SK-N-MC (cell line): ENCODE measurements around the gene SRGN.

Experiments used
- EZH2 ChIP-seq: fragments of 200-600 bp; sonication (generic); IDR thresholded peaks from one replicate; pipeline ENCODE4 v1.6.1; 2017; ENCODE audit warnings: antibody characterized with exemption
- FOXP2 ChIP-seq: optimal IDR thresholded peaks from 2 replicates; pipeline ENCODE3; 2011; ENCODE audit warnings: mild to moderate bottlenecking, moderate library complexity; ENCODE audit not compliant: insufficient read depth; ENCODE audit errors: extremely low read length, control extremely low read depth
- POLR2AphosphoS5 ChIP-seq: IDR thresholded peaks from 2 replicates; pipeline ENCODE4 v1.6.1; 2012; ENCODE audit warnings: mild to moderate bottlenecking, low read depth, low read length, borderline replicate concordance

DNA sequence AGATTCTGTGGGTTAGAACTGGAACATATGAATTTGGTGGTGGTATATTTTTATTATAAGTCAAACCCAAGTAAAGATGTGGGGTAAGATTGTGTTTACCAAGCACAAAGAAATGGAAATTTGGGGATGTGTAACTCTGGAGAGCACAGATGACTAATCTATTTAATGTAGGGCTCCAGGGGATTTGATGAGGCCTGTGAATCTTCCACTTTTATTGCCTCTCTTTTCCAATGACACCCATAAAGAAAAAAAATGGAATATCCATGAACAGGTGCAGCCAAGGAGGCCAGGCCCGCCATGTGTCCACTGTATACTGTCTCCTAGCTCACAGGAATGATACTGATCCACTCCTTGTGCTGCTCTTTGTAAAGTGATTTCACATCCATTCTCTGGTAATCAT lies 2.8 kb downstream of the SRGN start:
- TF ChIP-seq POLR2AphosphoS5 (no peak), EZH2 (no peak), FOXP2 (no peak)
